Choroid plexus epithelial cell (primary cell): ENCODE measurements around the gene HMG20B.

ENCODE experiments used
- DNase-seq: peaks from one replicate; pipeline ENCODE4 v3.0.0-alpha.2; 2010; ENCODE audit warnings: low read depth
- H3K4me3 ChIP-seq: 2 replicates; pipeline ENCODE4 v1.5.1; 2011; ENCODE audit warnings: low read depth, mild to moderate bottlenecking, control low read depth, low read length, moderate library complexity
- CTCF ChIP-seq: conservative IDR thresholded peaks from 2 replicates; pipeline ENCODE4 v1.5.1; 2011; ENCODE audit warnings: low read depth, mild to moderate bottlenecking, control low read depth, inconsistent platforms, low read length, moderate library complexity

HMG20B gene

DNA sequence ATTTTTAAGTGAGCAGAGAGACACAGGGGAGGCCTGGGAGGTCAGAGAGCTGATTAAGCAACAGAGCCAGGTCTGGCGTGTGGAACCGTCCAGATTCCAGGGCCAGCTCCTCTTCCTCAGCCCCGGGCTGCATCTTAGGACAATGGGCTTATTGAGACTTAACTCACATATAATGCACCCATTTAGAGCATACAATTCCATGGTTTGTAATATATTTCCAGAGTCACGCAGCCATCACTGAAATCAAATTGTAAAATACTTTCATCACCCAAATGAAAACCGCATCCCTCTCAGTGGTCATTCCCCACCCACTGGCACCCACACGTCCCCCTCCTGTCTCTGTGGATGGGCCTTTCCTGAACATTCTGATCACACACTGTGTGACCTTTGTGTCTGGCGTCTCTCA, 2.1 kb upstream of the HMG20B start:
- no peak for DNase-seq
- H3K4me3 ChIP-seq: no peak overlapping the region
- TF ChIP-seq CTCF: no peak

DNA sequence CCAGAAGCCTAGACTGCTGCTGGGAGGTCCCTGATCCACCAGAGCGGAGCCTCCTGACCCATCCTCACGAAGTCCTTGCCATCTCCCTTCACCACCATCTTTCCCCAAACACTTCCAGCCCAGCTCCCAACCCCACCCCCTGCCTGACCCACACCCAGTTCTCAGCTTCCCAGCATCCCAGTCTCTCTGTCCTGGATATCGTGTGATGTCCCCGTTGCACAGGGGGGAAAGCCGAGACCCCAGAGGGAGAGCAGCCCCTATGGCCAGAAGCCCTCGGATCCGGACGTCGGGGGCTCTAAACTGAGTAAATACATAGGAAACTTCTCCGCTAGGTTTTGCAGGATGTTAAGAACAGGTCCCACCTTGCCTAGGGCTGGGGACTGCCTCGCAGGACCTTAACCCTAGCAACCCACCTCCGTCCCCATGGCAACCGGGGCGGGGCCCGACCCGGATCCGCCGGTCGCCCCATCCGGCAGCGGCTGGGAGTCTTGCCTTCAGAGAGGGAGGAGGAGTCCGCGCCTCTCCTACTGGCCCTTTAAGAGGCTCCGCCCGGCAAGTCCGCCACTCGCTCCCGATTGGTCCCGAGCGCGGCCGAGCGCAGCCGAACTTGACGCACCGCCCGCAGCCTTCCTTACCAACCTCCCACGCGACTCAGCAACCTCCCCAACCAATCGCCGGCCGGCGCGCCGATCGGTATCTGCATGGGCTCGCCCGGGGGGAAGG, 451 bp upstream of the HMG20B start:
- TF ChIP-seq CTCF: no peak
- peak; percentile 100 for DNase-seq
- H3K4me3 ChIP-seq: peak overlapping the region; percentile 59

- TF ChIP-seq CTCF: no peak
- DNase-seq: peak; percentile 17
- peak overlapping the region; percentile 79 for H3K4me3 ChIP-seq
Observed at GRCh38 chr19:3573162-3573857, 566 bp downstream of the HMG20B start.

GRCh38 chr19:3573858-3574637, 1.3 kb downstream of the HMG20B start:
- no peak for TF ChIP-seq CTCF
- peak overlapping the region; percentile 79 for H3K4me3 ChIP-seq
- peak; percentile 98 for DNase-seq

DNA sequence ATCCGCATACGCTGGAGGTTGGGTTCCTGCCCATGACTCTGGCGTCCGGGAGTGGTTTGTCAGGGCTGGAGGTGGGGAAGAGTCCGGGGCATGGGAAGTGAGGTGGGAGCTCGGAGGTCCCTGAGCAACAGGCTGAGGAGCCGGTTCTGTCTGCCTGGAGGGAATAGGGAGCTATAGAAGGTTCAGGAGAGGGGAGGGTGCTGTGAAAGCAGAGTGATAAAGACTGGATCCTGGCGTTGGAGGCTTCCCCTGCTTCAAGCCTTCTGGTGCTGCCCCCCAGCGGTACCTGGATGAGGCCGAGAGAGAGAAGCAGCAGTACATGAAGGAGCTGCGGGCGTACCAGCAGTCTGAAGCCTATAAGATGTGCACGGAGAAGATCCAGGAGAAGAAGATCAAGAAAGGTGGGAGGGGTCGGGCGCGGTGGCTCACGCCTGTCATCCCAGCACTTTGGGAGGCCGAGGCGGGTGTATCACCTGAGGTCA, 2.6 kb downstream of the HMG20B start:
- peak; percentile 68 for DNase-seq
- peak; percentile 59 for TF ChIP-seq CTCF

GRCh38 chr19:3575949-3576673, 3.4 kb downstream of the HMG20B start:
- DNase-seq: no peak
- no peak for TF ChIP-seq CTCF
- no peak overlapping the region for H3K4me3 ChIP-seq

More for the DNA sequence above, 2.6 kb downstream of the HMG20B start:
- no peak overlapping the region for H3K4me3 ChIP-seq
